Keratinocyte (primary cell): ENCODE data around the gene YTHDC1. TPM values are rescaled to one million over a fixed set of nuclear protein-coding genes. Genes with fewer than 3 reads are reported as not detected.

Experiments used
- DNase-seq: peaks from one replicate; pipeline ENCODE4 v3.0.0-alpha.2; 2011; ENCODE audit warnings: low read depth, missing footprints, low spot score
- FAIRE-seq: peaks from 2 replicates; lab custom pipeline; 2011; peaks lifted over from hg19 to GRCh38; lab: Jason Lieb, UNC
- H2AFZ ChIP-seq: 2 replicates; pipeline ENCODE4 v1.6.0; 2012; ENCODE audit warnings: low read length, control low read depth, inconsistent platforms; ENCODE audit not compliant: control insufficient read depth
- H3K27ac ChIP-seq: 2 replicates; pipeline ENCODE4 v1.5.1; 2011; ENCODE audit warnings: low read length; ENCODE audit not compliant: control insufficient read depth, insufficient read depth
- H3K27me3 ChIP-seq: 3 replicates; pipeline ENCODE4 v1.6.0; 2011; ENCODE audit warnings: low read length; ENCODE audit not compliant: control insufficient read depth, insufficient read depth; ENCODE audit errors: extremely low read depth
- H3K36me3 ChIP-seq, 2 experiments: 2 replicates in 1 of 2; 3 replicates in 1 of 2; pipeline ENCODE4 v1.5.1; 2011; ENCODE audit warnings: low read length in 2 of 2, mild to moderate bottlenecking in 1 of 2; ENCODE audit not compliant: control insufficient read depth in 2 of 2, insufficient read depth in 2 of 2; ENCODE audit errors: extremely low read depth in 1 of 2
- H3K4me1 ChIP-seq: 3 replicates; pipeline ENCODE4 v1.5.1; 2011; ENCODE audit warnings: low read length; ENCODE audit not compliant: control insufficient read depth, insufficient read depth; ENCODE audit errors: extremely low read depth
- H3K4me2 ChIP-seq: 3 replicates; pipeline ENCODE4 v1.6.0; 2011; ENCODE audit warnings: low read depth, low read length; ENCODE audit not compliant: control insufficient read depth, insufficient read depth; ENCODE audit errors: extremely low read depth
- H3K4me3 ChIP-seq, 3 experiments: fragments of 200-600 bp in 1 of 3; sonication (generic) in 1 of 3; 2 replicates in 2 of 3; 3 replicates in 1 of 3; pipeline ENCODE4 v1.5.1; 2011 to 2016; ENCODE audit warnings: low read length in 3 of 3, mild to moderate bottlenecking in 3 of 3, control low read depth in 2 of 3, inconsistent platforms in 1 of 3, low read depth in 1 of 3, mixed read lengths in 1 of 3, mixed run types in 1 of 3, moderate library complexity in 1 of 3; ENCODE audit not compliant: control insufficient read depth in 2 of 3, insufficient read depth in 2 of 3; ENCODE audit errors: extremely low read depth in 1 of 3
- H3K79me2 ChIP-seq: 2 replicates; pipeline ENCODE4 v1.6.0; 2012; ENCODE audit warnings: low read length; ENCODE audit not compliant: control insufficient read depth, insufficient read depth
- H3K9ac ChIP-seq: 3 replicates; pipeline ENCODE4 v1.6.0; 2011; ENCODE audit warnings: low read length; ENCODE audit not compliant: control insufficient read depth, insufficient read depth; ENCODE audit errors: extremely low read depth
- H3K9me1 ChIP-seq: 3 replicates; pipeline ENCODE4 v1.6.0; 2011; ENCODE audit warnings: low read length; ENCODE audit not compliant: control insufficient read depth, insufficient read depth; ENCODE audit errors: extremely low read depth
- H3K9me3 ChIP-seq: 2 replicates; pipeline ENCODE4 v1.5.1; 2012; ENCODE audit warnings: low read depth, low read length; ENCODE audit not compliant: control insufficient read depth
- H4K20me1 ChIP-seq: 3 replicates; pipeline ENCODE4 v1.6.0; 2011; ENCODE audit warnings: low read length; ENCODE audit not compliant: control insufficient read depth, insufficient read depth; ENCODE audit errors: extremely low read depth
- CTCF ChIP-seq, 3 experiments: IDR thresholded peaks in 1 of 3; conservative IDR thresholded peaks in 1 of 3; optimal IDR thresholded peaks in 1 of 3; 2 replicates in 2 of 3; 3 replicates in 1 of 3; pipeline versions ENCODE3 to v1.5.1; 2011; ENCODE audit warnings: low read length in 3 of 3, mild to moderate bottlenecking in 3 of 3, moderate library complexity in 2 of 3, control low read depth in 1 of 3, inconsistent platforms in 1 of 3; ENCODE audit not compliant: insufficient read depth in 2 of 3; ENCODE audit errors: extremely low read depth in 1 of 3
- EZH2 ChIP-seq: IDR thresholded peaks from one replicate; pipeline ENCODE4 v1.6.1; 2012; ENCODE audit warnings: inconsistent platforms, mild to moderate bottlenecking, low read length, moderate library complexity
- dilution Hi-C: fragments of 300-500 bp; cut with MboI; formaldehyde crosslinking; loops from one replicate; pipeline ENCODE4 v1.7.0; 2020; ENCODE audit warnings: low sequenced_read_pairs; ENCODE audit not compliant: extremely low pct_ligation_motif_present
- polyA plus RNA-seq, 5 experiments: library from polyadenylated mRNA; depleted of rRNA in 3 of 5; stranded (reverse) in 3 of 5; stranded (forward) in 1 of 5; unstranded in 1 of 5; fragments of >200 nt; gene quantifications; 1 replicate in 1 of 5; 2 replicates in 3 of 5; 3 replicates in 1 of 5; pipeline versions ENCODE4 v1.2.1 to v1.2.3, GENCODE V29; 2011 to 2012; ENCODE audit warnings: missing spikeins in 2 of 5, low read depth in 1 of 5, low replicate concordance in 1 of 5

YTHDC1 gene
- polyA plus RNA-seq, 1 donor (not counting 4 experiments of a cell fraction or from before 2014, with no cell fraction given) = 74.2 TPM

- DNase-seq (no peak), FAIRE-seq (no peak)
- Histone ChIP-seq H3K36me3 (peaks cover 1 to 8% of the 10 kb centered on the region in 2 experiments), H3K4me1 (peaks cover 28% of the 10 kb centered on the region), H4K20me1 (peaks cover 12% of the 10 kb centered on the region), H3K9me3 (no peaks in the 10 kb centered on the region), H3K79me2 (peaks cover 62% of the 10 kb centered on the region), H3K27ac (peak overlapping the region; percentile 97), H3K9ac (peak overlapping the region; percentile 99), H2AFZ (no peak overlapping the region), H3K4me2 (peak overlapping the region; percentile 82), H3K4me3 (peak overlapping the region; percentile 92 to 98 (median 97)), H3K27me3 (no peaks in the 10 kb centered on the region), H3K9me1 (peaks cover 4% of the 10 kb centered on the region)
- TF ChIP-seq CTCF (optimal IDR thresholded peaks at IDR 0.05 in 1 of 3, IDR thresholded peaks at IDR 0.05 in 1 of 3, conservative IDR thresholded peaks at IDR 0.05 in 1 of 3; ENCODE audit: extremely low read depth in 1 of 3, insufficient read depth in 2 of 3, low read length in 3 of 3) (no peak), EZH2 (no peak)
- dilution Hi-C loops = no loop called here
These were observed 1.3 kb downstream of the YTHDC1 start for GRCh38 chr4:68348577-68348976.

- Histone ChIP-seq H2AFZ (no peak overlapping the region), H3K4me3 (peak overlapping the region; percentile 92 to 98 (median 97)), H3K27me3 (no peaks in the 10 kb centered on the region), H4K20me1 (peaks cover 12% of the 10 kb centered on the region), H3K9me1 (peaks cover 4% of the 10 kb centered on the region), H3K4me1 (peaks cover 29% of the 10 kb centered on the region), H3K4me2 (peak overlapping the region; percentile 82), H3K79me2 (peaks cover 69% of the 10 kb centered on the region), H3K27ac (peak overlapping the region; percentile 97), H3K9ac (peak overlapping the region; percentile 99), H3K36me3 (peaks cover 1 to 8% of the 10 kb centered on the region in 2 experiments), H3K9me3 (no peaks in the 10 kb centered on the region)
- DNase-seq (no peak), FAIRE-seq (no peak)
- TF ChIP-seq CTCF (optimal IDR thresholded peaks at IDR 0.05 in 1 of 3, IDR thresholded peaks at IDR 0.05 in 1 of 3, conservative IDR thresholded peaks at IDR 0.05 in 1 of 3; ENCODE audit: extremely low read depth in 1 of 3, insufficient read depth in 2 of 3, low read length in 3 of 3) (no peak), EZH2 (no peak)
- dilution Hi-C loops = no loop called here
These were observed 2.0 kb downstream of the YTHDC1 start for GRCh38 chr4:68347845-68348244.
